HG03575 (cell line): ENCODE measurements around the gene GLDC.
A peak's percentile ranks its signal among the peaks of the same experiment; 100 is the strongest.
"Not testable (repeated sequence)": the region's sequence is repeated elsewhere in the genome, so short reads cannot be mapped to it uniquely, and the experiment has no call there.

Source experiments
- ATAC-seq: cut with Tn5 transposase; IDR thresholded peaks from one replicate; pipeline ENCODE4 v1.9.1; 2021; ENCODE audit not compliant: unreplicated experiment, insufficient number of reproducible peaks, low FRiP score; ENCODE audit errors: extremely low read depth

Gene GLDC

DNA sequence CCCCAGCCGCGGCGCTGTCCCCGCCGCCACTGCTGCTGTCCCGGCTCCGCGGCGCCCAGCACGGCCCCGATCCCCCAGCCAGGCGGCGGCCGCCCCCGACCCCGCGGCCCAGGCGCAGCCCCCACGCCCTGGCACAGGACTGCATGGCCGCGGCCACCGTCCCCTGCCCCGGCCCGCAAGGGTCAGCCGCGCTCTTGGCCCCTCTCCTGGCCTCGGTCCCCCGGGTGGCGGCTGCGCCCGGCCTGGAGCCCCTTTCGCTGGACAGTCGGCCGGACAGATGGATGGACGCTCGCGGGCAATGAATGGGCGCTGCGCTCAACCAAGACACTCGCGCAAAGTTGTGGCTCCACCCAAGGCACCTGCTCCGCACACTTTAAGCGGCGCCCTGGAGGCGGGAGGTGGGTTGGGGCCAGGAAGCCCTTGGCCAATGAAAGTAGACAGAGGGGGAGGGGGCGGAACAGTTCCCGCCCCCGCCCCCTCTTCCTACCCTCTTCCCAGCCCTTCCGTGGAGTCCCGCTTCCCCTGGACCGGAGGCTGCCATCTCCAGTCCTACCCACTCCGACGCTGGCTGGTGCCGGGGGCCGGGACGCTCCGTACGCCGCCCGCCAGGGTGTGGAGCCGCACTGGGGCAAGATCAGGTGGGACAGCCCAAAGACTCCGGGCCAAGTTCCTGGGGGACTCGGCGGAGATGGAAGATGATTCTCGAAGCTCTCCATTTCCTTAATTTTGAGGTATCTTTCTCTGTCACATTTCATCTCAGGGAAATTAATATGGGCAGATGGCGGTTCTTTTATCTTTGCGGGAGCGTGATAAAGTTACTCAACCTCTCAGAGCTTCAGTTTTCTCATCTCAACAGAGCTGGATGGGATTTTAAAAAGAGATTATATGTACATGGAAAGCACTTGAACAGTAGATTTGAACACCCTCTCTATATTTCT, at the start of gene GLDC:
Gene GLDC (minus strand): TSS at position 375 of the 938 bp plus-strand sequence. CDS start 230 bp downstream, at position 145.
- no peak for ATAC-seq

DNA sequence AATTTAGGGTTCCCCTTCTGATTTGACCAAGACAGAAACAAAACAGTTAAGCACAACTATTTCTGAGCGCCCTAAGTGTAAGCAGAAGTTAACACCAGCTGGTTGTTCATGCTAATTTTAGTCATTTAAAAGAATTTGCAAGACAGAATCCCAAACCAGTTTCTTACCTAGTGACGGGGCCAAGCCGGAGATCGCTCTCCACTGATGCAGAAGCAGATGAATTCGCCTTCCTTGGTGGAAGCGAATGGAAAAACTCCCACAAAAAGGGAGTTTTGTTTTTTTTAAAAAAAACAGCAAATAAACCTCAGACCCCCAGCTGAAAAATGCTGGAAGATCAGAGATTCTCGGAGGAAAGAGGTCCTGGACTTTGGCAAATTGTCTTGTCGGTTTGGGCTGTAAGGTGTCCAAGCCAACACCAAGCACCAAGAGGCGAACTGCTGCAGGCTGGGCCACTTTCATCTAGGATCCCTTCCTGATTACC, 47.4 kb upstream of the GLDC start:
- ATAC-seq: no peak

GRCh38 chr9:6692433-6692832, 46.9 kb upstream of the GLDC start:
- ATAC-seq: no peak

DNA sequence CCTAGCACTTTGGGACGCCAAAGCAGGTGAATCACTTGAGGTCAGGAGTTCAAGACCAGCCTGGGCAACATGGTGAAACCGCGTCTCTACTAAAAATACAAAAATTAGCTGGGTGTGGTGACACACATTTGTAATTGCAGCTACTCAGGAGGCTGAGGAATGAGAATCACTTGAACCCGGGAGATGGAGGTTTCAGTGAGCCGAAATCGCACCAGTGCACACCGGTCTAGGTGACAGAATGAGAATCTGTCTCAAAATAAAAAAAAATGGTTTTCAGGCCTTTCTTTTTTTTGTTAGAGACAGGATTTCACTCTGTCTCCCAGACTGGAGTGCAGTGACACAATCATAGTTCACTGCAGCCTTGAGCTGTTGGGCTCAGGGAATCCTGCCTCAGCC, 45.1 kb upstream of the GLDC start:
- ATAC-seq: not testable (repeated sequence)

DNA sequence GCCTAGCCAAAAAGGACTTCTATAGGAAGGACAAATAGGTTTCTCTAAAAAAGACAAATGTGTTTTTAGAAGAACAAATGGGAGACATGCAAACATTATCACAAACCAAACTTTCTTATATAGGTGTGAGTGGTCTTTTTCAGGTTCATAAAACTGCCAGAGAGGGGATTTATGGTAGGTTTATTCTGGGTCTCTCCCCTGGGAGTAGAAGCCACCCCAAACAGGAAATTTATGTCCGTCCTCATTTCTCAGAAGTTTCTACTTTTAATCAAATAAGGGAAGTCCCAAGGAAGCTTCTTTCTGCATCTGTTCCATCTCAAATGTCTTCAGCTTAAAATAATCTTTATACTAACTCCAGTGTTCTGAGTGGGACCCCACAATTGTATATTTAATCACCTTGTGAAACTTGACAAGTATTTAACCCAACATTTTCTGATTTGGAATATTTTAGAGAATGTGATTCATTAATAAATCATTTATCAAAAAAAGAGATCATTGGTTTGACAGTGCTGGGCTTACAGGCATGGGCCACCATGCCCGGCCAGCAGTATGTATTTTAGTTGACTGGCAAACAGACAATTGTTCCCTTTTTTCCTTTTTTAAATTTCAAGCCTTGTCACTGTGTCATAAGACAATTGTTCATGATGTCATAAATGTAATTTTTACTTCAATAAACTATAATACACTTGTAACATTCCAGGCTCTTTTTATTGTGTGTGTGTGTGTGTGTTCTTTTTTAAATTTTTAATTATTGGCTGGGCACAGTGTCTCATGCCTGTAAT, 44.6 kb upstream of the GLDC start:
- no peak for ATAC-seq

GRCh38 chr9:6687180-6687579, 41.7 kb upstream of the GLDC start:
- ATAC-seq: no peak

- no peak for ATAC-seq
Measured at GRCh38 chr9:6686396-6686795, 40.9 kb upstream of the GLDC start.

- no peak for ATAC-seq
Measured at GRCh38 chr9:6681957-6682501, 36.5 kb upstream of the GLDC start.

GRCh38 chr9:6681147-6681956, 35.8 kb upstream of the GLDC start:
- peak; percentile 34 for ATAC-seq

DNA sequence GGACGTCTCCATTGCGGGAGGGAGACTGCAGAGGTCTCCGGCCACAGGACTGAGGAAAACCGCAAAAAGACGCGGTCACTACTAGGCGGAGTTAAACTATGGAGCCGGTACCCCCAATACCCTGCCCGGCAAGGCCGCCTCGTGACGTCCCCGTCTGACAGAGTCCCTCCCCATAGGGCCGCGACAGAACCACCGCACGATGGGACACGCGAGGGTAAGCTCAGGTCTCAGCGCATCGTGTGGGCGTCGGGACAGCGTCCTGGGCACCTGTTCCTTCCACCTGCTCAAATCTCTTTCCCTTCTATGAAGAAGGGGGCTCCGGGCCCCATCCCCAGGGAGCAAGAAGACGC, 35.2 kb upstream of the GLDC start:
- peak; percentile 4 for ATAC-seq

DNA sequence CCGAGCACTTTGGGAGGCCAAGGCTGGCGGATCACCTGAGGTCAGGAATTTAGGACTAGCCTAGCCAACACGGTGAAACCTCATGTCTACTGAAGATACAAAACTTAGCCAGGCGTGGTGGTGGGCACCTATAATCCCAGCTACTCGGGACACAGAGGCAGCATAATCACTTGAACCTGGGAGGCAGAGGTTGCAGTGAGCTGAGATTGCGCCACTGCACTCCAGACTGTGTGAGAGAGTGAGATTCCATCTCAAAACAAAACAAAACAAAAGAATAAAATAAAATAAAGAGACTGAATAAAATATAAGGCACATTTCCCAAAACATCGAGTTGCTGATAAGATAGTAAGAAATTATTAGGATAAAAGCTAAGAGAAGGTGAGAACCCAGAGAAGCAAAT, 32.3 kb upstream of the GLDC start:
- ATAC-seq: no peak

DNA sequence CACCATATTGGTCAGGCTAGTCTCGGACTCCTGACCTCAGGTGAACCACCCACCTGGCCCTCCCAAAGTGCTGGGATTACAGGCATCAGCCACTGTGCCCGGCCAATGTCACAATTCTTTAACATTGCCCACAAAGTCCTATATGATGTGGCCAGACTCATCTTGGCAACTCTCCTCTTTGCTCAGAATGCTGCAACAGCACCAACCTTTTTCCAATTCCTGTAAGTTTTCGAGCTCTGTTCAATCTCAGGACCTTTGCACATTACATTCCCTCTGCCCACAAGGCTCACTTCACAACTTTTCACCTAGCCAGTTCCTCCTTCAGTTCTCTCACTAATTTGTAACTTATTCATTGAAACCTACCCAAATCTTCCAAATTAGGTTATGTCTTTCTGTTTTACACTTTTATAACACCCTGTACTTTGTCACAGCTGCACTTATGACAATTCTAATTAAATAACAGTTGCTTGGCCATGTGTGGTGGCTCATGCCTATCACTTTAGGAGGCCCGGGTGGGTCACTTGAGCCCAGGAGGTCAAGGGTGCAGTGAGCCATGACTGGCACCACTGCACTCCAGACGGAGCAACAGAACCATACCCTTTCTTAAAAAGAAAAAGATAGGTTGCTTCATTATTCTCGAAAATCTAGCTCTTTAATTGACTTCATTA, 30.9 kb upstream of the GLDC start:
- no peak for ATAC-seq

DNA sequence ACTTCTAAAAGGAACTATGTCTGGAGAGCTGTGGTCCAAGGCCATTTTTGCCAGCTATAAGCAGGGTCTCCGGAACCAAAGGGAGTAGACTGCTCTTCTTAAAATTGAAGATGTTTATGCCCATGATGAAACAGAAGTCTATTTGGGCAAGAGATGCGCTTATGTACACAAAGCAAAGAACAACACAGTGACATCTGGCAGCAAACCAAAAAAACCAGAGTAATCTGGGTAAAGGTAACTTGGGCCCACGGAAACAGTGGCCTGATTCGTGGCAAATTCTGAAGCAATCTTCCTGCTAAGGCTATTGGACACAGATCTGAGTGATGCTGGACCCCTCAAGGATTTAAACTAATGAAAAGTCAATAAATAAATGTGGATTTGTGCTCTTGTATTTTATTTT, 29.7 kb upstream of the GLDC start:
- no peak for ATAC-seq

- no peak for ATAC-seq
Measured at GRCh38 chr9:6673326-6674025, 27.9 kb upstream of the GLDC start.

DNA sequence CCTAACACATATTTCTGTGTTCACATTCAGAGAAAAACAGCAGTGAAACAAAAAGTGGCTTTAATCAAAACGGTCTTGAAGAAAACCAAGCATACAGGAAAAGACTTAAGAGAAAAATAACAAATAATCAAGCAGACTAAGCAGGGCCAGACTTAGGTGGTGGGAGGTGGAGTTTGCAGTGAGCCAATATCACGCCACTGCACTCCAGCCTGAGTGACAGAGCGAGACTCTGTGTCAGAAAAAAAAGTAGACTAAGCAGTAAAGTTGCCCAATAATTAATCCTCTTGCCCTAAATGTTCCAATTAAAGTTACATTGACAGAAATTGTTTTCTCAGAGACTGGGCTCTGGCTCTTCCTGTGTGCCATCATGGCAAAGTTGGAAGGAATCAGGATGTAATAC, 26.6 kb upstream of the GLDC start:
- ATAC-seq: no peak

DNA sequence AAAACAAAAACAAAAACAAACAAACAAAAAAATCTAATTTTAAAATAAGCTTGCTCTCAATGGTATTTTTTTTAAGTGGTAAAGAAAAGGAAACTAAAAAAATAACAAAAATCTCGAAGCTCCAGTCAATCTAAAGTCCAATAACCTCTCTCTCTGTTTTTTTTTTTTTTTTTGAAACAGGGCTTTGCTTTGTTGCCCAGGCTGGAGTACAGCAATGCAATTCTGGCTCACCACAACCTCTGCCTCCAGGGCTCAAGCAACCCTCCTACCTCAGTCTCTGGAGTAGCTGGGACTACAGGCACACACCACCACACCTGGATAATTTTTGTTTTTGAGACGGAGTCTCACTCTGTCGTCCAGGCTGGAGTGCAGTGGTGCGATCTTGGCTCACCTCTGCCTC, 25.9 kb upstream of the GLDC start:
- ATAC-seq: no peak

DNA sequence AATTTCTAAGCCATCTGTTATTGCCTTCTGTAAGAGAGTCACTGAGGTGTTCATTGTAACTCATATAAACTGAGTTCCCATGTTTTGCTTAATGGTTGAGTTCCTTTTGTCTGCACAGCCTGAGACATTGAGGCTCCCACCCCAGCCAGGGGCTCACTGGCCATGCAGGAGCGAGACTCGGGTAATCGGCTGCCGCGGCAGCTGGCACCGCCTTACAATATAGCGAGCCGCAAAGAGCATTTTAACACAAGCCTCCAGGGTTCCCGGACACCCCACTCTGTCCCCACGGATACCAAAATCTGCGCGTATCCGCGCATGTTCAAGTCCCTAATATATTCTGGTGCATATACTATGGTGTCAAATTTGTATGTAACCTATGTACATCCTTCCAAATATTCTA, 24.4 kb upstream of the GLDC start:
- ATAC-seq: no peak
